Measurements from ENCODE around the gene ACTN4. TPM values are rescaled to one million over a fixed set of nuclear protein-coding genes. Genes with fewer than 3 reads are reported as not detected.

ACTN4 gene
- total RNA-seq, 2 donors from 2014 or later, result 1,019 to 1,060 TPM

GRCh38 chr19:38683393-38684077 is 36.1 kb downstream of the ACTN4 start:
- peak; percentile 92 for DNase-seq
- Histone ChIP-seq H3K36me3 (no peaks in the 10 kb centered on the region), H3K9me3 (no peaks in the 10 kb centered on the region), H3K4me1 (peaks cover 33% of the 10 kb centered on the region), H3K27me3 (no peaks in the 10 kb centered on the region), H3K9ac (ENCODE audit: low read depth in 2 of 2, low read length in 2 of 2) (peak overlapping the region; percentile 77 to 86), H3K27ac (peak overlapping the region; percentile 89), H3K4me3 (no peak overlapping the region)
- intact Hi-C loops (cut with DNase I), result loop anchor here (5.0 kb wide), 1 partner anchor 36 kb away; the partner anchor contains the start of gene ACTN4
- TF ChIP-seq, protein P1, sequence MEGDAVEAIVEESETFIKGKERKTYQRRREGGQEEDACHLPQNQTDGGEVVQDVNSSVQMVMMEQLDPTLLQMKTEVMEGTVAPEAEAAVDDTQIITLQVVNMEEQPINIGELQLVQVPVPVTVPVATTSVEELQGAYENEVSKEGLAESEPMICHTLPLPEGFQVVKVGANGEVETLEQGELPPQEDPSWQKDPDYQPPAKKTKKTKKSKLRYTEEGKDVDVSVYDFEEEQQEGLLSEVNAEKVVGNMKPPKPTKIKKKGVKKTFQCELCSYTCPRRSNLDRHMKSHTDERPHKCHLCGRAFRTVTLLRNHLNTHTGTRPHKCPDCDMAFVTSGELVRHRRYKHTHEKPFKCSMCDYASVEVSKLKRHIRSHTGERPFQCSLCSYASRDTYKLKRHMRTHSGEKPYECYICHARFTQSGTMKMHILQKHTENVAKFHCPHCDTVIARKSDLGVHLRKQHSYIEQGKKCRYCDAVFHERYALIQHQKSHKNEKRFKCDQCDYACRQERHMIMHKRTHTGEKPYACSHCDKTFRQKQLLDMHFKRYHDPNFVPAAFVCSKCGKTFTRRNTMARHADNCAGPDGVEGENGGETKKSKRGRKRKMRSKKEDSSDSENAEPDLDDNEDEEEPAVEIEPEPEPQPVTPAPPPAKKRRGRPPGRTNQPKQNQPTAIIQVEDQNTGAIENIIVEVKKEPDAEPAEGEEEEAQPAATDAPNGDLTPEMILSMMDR (IDR thresholded peaks at IDR 0.05), result no peak

GRCh38 chr19:38684078-38684861 is 36.8 kb downstream of the ACTN4 start:
- no peak overlapping the region for H3K4me3 ChIP-seq
- TF ChIP-seq, protein P1 (IDR thresholded peaks at IDR 0.05), result no peak
- H3K9ac ChIP-seq (ENCODE audit: low read depth in 2 of 2, low read length in 2 of 2), result peak overlapping the region; percentile 77 to 86
- no peaks in the 10 kb centered on the region for H3K36me3 ChIP-seq
- intact Hi-C loops (cut with DNase I), result loop anchor here (5.0 kb wide), 1 partner anchor 37 kb away; the partner anchor contains the start of gene ACTN4
- H3K27me3 ChIP-seq, result no peaks in the 10 kb centered on the region
- DNase-seq, result peak; percentile 89
- H3K4me1 ChIP-seq, result peaks cover 33% of the 10 kb centered on the region
- H3K27ac ChIP-seq, result peak overlapping the region; percentile 89
- H3K9me3 ChIP-seq, result no peaks in the 10 kb centered on the region

DNA sequence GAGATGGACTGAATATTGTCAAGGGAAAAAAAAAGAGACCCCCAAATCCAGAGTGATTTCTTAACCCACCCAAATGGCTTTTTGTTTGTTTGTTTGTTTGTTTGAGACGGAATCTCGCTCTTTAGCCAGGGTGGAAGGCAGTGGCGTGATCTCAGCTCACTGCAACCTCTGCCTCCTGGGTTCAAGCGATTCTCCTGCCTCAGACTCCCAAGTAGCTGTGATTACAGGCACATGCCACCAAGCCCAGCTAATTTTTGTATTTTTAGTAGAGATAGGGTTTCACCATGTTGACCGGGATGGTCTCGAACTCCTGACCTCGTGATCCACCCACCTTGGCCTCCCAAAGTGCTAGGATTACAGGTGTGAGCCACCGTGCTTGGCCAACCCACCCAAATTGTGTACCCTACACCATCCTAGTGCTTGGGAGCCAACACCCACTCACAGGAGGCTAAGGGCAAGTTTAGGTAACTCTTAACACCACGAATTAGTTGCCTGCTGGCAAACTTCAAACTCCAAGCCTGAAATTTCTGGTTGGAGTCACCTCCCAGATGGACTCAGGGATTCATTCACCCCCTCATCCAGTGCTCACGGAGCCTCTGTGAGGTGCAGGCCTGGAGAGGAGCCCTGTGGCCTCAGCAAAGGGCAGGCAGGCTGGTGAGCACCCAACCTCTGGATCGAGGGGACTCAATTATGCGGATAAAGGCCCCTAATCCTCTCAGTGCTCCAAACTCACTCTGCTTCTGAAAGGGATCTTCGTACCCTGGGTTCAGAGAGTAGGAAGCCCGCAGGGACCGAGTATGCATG is 37.6 kb downstream of the ACTN4 start:
- H3K27ac ChIP-seq, result peak overlapping the region; percentile 89
- H3K9ac ChIP-seq (ENCODE audit: low read depth in 2 of 2, low read length in 2 of 2), result peak overlapping the region; percentile 77 to 78
- intact Hi-C loops (cut with DNase I), result loop anchor here (5.0 kb wide), 1 partner anchor 38 kb away; the partner anchor contains the start of gene ACTN4
- no peak for DNase-seq
- H3K36me3 ChIP-seq, result no peaks in the 10 kb centered on the region
- TF ChIP-seq, protein P1 (IDR thresholded peaks at IDR 0.05), result no peak
- no peaks in the 10 kb centered on the region for H3K27me3 ChIP-seq
- H3K9me3 ChIP-seq, result no peaks in the 10 kb centered on the region
- H3K4me3 ChIP-seq, result no peak overlapping the region
- peaks cover 33% of the 10 kb centered on the region for H3K4me1 ChIP-seq

DNA sequence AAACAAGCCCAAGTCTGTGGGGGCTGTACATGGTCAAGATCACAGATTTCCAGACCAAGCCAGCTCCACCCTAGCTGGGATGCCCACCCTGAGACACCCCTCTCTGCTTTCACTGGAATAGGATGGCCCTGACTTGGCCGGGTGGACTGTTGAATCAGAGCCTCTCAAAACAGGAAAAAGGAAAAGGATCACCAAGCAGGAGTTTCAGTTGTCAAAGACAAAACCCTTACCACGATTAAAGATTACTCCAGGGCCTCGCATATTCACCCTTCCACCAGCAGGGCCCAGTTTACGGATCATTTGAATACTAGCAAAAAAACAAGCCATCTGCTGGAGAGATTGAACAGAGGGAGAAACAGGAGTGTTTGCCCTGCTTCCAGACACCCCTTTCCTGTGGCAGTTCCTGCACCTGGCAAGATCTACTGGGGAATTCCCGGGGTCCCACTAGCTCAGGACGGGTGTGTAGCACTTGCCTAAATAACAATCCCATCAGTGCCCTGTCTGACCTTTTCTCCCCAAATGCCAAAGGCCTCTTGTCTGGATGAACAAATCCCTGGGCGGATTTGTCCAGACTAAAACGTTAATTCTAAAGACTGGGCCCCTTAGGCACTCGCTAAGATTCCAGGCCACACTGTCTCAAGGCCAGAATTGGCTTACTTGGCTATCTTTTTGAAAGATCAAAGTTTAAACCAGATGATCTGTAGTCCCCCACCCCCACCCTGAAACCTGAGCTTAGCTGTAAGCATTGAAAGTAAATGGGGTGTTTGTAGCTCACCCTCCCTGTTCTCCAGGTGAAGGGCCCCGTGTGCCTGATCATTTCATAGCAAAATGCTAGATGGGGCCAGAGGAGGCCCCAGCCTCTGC is 38.4 kb downstream of the ACTN4 start:
- peaks cover 33% of the 10 kb centered on the region for H3K4me1 ChIP-seq

More for the DNA sequence above, 38.4 kb downstream of the ACTN4 start:
- DNase-seq, result no peak
- TF ChIP-seq, protein P1 (IDR thresholded peaks at IDR 0.05), result peak; percentile 31
- Histone ChIP-seq H3K9ac (ENCODE audit: low read depth in 2 of 2, low read length in 2 of 2) (peak overlapping the region; percentile 77 to 78), H3K9me3 (no peaks in the 10 kb centered on the region), H3K27ac (peak overlapping the region; percentile 89), H3K27me3 (no peaks in the 10 kb centered on the region), H3K36me3 (no peaks in the 10 kb centered on the region), H3K4me3 (no peak overlapping the region)
- intact Hi-C loops (cut with DNase I), result no loop called here
